ENCODE data around the gene NFYA.

NFYA gene

GRCh38 chr6:41122373-41122772 is 49.6 kb downstream of the NFYA start:
- DNase-seq, result no peak

GRCh38 chr6:41122918-41123317 is 50.1 kb downstream of the NFYA start:
- no peak for DNase-seq

- DNase-seq, result no peak
These were observed 52.5 kb downstream of the NFYA start for GRCh38 chr6:41125282-41125681.

GRCh38 chr6:41132254-41132653 is 59.5 kb downstream of the NFYA start:
- no peak for DNase-seq

- no peak for DNase-seq
These were observed 62.5 kb downstream of the NFYA start for GRCh38 chr6:41135062-41135832.

GRCh38 chr6:41136911-41137310 is 64.1 kb downstream of the NFYA start:
- no peak for DNase-seq

GRCh38 chr6:41147917-41148316 is 75.1 kb downstream of the NFYA start:
- DNase-seq, result no peak

All from SIG-M5 (cell line).